ENCODE results near the gene ALDH3B2.
"Not testable (repeated sequence)": the region's sequence is repeated elsewhere in the genome, so short reads cannot be mapped to it uniquely, and the experiment has no call there.

ALDH3B2 gene

DNA sequence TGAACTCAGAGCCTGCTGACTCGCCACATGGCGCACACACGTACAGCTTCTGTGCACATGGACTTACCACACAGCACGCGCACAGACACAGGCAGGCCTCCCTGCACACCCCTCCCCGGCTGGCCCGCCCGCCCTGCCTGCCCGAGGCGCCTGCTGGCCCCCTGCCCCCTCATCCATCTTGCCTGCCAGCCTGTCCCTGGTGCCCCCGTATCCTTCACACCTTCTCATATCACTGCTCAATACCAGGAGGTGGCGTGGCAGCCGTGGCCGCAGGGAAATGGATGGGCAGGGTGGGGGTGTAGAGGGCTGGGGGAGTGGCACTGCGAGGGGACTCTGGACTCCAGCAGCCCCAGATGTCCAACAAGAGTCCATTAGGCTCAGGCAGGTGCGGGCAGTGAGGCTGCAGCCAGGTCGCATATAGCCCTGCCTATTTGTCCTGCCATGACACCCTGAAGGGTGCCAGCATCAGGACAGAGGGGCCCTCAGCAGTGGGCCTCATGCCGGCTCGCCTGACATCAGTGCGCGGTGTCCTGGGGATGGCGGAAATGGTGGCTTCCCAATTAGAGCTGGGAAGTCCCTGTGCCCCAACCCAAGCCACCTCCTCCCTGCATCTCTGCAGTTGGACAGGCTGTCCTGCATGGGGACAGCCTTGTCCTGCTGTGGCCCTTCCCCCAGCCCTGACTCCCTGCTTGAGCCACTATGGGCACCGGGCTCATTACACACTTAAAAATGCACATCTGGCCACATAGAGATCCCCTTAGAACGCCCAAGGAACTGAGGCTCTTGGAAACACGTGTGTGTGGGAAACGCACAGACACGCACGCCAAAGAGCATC lies 32.9 kb downstream of the ALDH3B2 start:
- no peak for ATAC-seq

DNA sequence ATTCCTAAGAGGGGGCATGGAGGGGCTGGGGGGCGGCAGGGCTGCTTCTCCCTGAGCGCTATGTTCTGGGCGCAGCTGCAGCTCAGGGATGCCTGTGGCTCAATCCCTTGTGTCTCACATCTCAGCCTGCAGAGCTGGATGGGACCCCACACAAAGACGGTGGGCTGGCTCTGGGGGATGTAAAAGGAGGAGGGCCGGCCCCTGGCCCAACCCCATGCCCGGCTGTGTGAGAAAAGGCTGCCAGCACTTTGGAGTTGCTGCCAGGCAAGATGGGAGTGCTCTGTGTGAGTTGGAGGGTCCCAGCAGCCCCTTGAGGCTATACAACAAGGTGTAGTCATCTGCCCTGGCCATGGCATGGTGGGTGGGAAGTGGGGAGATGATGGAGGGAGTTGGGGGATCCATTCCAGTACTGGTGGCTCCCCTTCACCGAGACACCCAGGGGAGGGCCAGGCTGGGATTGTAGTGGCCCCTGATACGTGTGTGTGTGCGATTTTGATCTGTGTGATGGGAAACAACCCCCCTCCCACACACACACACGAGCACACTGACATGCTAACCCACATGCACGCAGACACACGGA lies 33.6 kb downstream of the ALDH3B2 start:
- ATAC-seq, result no peak

DNA sequence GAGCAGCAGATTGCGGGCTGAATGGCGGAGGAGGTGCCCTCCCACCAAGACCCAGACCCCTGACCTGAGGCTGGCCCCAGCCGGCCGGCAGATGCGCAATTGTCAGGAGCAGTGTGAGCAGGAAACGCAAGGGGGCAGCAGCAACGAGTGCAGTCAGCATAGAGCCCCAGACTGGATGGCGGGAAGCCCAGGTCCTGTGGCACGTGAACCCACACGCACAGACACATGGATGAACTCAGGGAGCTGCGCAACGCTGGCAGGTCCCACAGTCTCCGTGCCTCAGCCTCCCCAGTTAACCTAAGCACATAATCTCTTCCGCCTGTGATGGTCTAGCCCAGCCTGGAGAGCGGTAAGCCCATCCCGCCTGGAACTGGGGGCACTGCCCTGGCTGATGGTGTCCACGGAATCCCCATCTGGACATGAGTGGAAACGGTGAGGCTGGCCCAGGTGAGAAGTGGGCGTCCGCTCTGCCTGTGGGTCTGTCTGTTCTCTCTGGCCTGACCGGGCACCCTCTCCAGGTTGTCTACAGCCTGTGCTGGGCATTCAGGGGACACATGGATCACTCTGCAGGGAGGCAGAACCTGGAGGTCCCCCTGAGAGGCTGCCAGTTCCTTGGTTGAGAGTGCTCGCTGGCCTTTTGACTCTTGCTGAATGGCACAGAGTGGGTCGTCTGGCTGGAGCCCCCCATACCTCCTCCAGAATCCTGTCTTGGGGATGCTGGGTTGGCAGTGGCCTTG lies 34.2 kb downstream of the ALDH3B2 start:
- peak; percentile 74 to 81 for ATAC-seq

DNA sequence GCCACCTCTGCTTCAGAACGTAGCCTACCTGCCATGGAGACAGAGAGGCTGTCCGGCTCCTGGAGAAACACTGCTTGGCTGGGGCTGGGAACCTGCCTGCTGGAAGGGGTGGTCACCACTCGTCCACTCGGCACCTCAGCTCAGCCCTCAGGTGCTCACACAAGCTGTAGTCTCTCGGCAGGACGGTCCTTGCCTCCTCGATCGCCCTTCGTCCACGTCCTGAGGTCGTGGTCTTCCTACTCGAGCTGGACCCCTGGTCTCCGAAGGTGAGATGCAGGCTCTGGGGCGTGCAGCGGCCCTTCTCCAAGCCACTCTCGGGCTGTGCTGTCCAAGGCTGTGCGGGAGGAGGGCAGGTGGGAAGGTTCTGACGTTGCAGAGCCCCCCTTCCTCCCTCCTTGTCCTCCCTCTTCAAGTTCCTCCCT lies 35.0 kb downstream of the ALDH3B2 start, which contains the start of gene TBX10:
TSS of gene TBX10 (minus strand) at position 326 of the 422 bp plus-strand sequence. CDS start at position 35, 291 bp downstream.
- no peak for ATAC-seq

DNA sequence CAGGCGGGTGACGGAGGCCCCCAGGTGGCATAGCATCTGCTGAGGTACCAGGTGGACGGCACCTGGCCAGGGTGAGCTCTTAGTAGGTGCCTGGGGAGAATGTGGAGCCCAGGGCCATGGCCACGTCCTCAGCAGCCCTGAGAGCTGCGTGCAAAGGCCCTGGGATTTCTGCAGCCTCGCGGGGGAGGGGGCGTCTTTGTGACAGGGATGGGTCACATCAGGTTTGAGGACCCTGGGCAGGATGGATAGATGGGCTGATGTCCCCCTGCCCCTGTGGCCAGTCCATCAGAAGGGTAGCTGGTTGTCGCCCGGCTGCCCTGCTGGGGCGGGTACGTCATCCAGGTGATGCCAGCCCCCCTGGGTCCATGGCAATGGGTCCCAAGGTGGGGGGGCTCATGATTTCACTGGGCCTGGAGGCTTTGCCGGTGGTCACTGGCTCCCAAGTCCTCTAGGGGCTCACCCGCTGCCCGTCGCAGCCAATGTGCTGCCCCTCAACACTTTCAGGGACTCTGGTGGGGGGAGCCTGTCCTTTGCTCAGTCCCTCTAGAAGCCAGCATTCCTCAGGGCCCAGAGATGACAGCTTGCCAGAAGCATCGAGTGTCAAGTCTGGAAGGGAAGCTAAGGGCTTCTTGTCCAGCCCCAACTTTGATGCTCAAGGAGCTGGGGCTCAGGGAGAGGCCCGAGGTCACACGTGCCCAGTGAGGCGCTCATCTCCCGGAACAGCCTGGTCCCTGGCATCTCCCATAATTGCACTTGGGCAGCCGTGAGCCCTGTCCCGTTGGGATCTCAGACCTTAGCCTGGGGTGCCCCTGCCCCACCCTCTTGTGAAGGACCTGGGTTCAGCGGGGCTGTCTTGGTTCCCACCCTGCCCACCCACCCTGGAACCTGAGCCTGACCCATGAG lies 35.6 kb downstream of the ALDH3B2 start:
- ATAC-seq, result no peak

DNA sequence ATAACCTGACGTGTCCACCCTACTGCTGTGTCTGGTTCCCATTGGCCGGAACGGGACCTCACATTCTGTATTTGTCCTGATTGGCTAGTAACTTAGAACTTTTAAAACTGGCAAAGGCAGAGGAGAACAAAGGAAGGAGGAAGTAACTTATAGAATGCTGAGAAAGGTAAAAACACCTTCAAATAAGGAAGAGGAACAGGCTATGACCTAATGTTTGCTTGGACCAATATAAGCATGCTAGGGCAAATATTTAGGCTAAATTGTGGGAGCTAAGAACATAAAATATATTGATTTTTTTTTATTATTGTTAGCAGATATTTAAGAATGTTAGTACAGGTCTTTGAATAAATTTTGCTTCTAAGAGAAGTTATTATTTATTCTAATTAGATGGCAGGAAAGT lies 37.0 kb downstream of the ALDH3B2 start:
- ATAC-seq, result not testable (repeated sequence)

DNA sequence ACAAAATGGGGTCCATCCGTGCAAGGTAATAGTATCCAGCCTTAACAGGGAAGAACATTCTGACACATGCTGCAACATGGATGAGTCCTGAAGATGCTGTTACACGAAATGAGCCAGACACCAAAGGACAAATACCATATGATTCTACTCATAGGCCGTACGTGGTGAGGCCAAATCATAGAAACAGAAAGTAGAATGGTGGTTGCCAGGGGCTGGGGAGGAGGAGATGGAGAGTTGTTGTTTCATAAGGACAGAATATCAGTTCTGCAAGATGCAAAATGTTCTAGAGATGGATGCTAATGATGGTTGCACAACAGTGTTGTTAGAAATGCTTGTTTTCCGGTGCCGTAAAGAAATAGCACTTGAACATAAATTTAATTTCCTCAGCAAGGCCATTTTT lies 37.5 kb downstream of the ALDH3B2 start:
- no peak for ATAC-seq

DNA sequence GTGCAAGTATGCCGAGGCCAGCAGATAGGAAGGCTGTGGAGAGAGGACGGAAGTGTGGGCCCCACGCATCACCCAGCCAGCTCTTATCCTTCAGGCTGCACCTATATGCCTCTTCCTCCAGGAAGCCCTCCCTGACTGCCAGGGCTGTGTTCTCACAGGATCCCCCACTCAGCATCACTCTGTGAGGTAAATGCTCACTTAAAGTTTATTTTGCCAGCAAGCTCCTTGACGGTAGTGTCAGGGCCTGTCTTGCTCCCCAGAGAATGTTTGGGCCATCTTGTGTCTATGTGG lies 39.2 kb downstream of the ALDH3B2 start:
- no peak for ATAC-seq

DNA sequence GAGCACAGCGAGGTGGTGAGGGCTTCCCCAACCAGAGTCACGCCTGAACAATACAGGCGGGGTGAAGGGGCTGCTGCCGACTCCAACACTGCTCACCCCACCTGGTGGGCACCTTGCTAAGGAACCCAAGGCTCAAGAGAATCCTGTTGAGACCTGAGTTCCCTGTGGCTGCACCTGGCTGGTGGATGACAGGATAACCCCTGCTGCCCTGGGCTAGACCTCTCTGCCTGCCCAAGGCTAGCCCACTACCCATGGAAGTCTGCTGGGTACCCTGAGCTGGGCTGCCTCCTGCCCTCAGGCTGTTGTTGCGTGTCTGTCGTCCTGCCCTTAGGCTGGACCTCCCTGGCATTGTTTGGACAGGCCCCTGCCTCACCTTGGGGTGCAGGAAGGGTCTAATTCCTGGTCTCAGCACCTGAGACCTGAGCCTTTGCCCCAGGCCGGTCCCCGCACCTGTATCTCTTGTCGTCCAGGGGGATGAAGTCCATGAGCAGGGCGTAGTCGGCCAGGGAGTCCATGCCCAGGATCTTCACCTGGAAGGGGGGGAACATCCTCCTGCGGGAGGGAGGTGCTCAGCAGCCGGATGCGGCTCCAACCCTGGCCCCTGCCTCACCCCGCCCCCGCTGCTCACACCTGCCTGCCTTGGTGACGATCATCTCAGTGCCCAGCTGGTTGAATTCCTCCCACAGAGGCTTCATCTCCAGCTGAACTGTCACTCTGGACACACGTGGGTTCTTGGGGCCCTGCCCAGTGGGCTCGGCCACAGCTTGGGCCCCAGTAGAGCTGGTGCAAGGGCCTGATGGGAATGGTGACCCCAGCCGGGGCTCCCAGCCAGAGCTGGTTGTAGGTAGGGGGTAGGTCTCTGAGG lies 39.8 kb downstream of the ALDH3B2 start:
- ATAC-seq, result no peak

DNA sequence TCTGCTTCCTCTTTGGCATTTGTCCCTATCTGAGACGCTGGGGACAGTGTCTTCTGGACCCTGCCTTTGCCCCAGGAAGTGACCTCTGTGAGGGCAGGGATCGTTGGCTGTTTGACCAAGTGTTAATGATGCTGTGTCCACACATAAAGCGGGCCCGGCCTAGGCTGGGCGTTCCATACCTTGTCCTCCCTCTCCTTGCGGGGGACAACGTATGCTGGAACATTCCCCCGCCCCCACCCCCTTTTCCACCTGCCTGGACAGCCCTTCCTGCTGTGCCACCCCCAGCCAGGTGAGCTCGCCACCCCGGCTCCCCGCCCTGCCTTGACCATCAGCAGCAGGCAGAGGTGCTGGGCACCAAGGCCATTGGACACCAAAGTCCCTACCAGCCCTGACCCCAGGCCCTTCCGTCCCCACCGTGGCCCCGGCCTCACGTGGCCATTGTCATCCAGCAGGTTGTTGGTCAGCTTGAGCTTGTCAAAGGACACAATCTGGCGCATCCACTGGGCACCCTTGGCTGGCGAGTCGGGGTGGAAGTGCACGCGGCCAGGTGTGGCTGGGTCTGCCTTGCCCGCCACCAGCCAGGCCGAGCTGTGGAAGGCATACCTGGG lies 40.6 kb downstream of the ALDH3B2 start:
- no peak for ATAC-seq

DNA sequence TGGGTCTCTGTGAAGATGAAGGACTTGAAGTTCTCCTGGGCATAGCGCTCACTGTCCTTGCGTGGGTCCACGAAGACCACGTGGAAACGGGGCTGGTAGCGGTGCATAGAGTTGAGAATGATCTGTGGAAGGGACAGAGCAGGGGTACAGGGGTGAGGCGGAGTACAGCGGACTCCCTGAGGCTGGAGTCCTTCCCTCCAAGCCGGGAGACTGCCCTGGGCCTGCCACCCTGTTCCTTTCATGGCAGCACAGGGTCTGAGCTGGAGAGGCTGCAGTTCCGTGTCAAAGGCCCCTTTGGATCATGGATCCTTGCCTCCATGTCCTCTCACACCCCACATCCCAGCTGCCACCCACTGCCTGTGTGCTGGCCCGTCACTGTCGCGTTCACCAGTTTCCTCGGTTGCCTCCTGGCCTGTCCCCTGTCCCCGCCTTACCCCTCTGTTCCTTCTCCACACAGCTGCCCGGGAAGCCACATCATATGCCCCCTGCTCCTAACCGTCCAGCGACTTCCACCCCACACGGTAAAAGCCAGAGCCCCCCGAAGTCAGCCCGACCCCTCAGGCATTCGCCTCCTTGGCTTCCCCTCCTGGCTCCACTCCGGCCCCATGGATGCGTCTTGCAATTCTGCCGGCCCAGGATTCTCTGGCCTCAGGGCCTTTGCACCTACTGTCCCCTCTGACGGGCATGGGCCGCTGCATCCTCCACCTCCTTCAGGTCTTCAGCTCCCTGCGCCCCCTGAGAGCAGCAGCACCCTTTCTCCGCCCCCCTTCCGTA lies 41.3 kb downstream of the ALDH3B2 start:
- ATAC-seq, result no peak

DNA sequence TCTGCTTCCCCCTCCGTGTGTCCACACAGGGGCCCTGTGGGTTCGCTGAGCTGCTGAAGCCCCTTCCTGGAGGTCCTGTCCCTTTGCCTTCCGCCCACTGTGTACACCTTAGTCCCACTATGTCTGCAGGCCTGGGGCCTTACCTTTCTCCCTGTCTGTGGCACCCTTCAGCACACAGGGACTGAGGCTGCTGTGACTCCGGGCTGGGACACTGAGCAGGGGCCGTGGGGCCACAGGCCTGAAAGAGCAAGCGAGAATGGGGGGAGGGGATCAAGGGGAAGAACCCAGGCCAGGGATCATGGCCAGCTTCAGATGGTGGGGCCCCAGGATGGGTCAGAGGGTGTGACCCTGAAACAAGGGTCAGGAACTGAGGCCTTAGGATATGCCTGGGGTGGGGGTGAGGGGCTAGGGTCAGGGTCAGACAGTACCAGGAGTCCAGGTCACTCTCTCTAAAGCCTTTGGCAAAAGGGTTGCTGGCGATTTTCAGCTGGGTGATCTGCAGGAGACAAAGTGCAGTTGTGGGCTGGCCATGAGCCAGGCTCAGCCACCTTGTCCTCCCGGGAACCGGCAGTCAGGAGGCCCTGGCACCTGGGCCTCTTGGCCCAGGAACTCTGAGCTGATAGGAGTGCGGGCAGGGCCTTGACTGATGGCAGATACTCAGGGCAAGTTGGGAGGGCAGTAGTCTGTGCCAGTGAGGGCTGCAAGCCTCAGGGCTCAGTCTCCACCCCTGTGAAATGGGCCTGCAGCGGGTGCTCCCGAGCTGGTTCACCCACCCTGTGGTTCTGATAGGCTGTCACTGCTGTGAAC lies 42.0 kb downstream of the ALDH3B2 start:
- ATAC-seq, result no peak

DNA sequence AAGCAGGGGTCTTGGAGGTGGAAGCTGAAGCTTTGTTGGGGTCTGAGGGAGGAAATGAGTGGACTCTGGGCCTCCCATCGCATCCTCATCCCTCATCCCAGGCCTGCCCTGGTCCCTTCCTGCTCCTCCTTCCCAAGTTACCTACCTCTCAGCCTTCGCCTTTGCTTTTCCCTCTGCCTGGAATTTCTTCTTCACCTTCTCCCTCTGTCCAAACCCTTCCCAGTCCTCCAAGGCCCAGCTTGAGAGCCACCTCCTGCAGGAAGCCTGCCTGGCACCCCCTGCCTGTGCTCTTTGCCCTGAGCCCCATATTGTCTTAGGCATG lies 42.6 kb downstream of the ALDH3B2 start:
- ATAC-seq, result no peak

DNA sequence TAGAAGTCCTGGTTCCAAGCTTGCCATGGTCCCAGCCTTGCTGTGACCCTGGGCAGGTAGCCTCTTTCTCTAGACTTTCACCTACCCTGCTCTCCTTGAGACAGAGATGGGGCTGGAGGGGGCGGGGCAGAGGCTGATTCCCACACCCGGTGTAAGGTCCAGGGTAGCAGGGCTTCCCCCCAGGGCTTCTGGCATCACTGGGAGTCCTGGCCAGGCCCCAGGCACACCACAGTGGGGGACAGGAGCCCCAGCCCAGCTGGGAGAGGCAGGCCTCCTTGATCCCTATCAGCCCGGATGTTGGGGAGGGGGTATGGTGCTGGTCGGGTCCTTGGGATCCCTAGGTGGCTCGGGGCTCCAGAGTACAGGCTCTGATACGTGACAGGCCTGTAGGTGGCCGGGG lies 43.0 kb downstream of the ALDH3B2 start:
- no peak for ATAC-seq

DNA sequence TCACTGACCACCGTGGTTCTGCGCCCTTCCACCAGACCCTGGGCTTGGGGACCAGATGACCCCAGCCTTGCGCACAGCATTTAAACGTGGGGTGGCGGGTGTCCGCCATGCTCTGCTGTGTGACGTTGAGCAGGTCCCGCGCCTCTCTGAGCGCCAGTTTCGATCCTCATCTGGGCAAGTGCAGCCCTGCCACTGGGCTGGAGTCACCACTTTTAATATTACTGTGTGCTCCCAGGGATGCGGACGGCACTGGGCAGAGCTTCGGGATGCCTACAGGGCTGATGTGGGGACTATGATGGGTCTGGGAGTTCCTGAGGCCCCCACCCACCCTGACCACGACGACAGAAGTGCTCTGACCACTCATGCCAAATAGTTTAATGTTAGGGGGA lies 43.5 kb downstream of the ALDH3B2 start:
- ATAC-seq, result no peak

DNA sequence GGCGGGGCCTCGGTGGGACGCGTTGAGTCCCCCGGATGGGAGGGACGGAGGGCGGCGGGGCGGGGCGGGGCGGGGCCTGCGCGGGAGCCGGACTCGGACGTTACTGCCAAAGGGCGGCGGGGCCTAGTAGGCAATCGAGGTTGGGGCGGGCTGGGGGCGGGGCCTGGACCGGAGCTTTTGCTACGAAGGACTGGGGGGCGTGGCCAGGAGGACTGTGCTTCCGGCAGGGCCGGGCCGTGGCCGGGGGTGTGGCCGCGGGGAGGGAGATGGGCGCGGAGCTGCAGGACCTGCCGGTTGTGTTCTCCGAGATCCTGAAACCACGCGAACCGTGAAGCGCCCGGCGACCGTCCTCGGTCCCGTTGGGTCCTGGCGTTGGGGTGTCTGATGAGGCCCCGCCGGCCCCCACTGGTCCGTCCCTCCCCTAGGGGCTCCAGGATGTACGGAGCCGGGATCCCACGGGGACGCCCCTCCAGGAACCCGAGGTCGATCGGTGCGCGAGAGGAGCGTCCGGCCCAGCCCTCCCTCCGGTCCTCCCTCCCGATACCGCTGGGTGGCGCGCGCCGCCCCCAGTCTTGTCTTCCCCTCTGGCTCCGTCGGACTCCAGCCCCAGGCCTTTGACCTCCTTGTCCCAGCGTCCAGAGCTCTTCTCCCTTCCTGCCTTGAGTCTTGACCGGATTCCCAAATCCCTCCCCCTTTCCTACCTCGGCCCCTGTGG lies 44.0 kb downstream of the ALDH3B2 start:
- peak; percentile 76 to 80 for ATAC-seq

DNA sequence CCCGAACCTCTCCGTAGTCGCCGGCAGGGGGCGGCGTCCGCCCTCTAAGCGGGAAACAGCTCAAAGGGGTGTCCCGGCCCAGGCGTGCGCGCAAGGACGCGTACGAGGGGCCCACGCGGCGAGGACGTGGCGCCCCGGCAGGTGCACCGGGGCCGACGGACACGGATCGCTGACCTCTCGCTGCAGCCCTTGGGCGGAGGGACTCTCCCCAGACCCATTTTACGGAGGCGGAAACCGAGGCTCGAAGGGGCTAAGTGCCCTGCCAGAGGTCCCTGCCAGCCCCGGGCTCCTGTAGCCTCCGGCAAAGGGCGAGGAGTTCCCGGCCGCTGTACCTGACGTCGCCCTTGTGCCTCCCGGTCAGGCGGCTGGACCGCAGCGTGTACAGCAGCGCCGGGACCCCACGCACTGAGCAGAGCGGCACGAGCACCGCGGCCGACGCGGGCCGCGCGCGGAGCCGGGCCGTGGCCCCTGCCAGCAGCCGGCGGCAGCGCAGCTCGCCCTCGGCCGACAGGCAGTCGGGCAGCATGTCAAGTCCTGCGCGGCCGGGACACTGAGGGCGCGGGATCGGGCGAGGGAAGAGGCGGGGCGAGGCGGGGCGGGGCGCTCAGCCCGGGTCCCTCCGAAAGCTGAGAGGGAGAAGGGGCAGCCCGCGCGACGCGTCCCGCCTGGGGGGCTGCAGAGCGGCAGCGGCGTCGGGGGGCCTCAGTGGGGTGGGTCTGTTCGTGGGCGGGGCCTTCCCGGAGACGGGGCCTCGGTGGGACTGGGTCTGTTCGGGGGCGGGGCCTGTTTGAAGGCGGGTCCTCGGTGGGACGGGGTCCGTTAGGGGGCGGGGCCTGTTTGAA lies 44.8 kb downstream of the ALDH3B2 start, which contains the start of gene NUDT8:
TSS of gene NUDT8 (minus strand) at position 552 of the 842 bp plus-strand sequence. CDS start at position 526, 26 bp downstream.
- ATAC-seq, result peak; percentile 69 to 75

All from activated CD4-positive, CD25-positive, alpha-beta regulatory T cell treated with anti-CD3 and anti-CD28 coated beads, Interleukin-2, amount 50 U/mL, for 24 hours (primary cell).